Measurements from ENCODE around the gene IGFL2.
"Not testable (repeated sequence)": the region's sequence is repeated elsewhere in the genome, so short reads cannot be mapped to it uniquely, and the experiment has no call there.

The IGFL2 gene

GRCh38 chr19:46186101-46186716 is 38.2 kb downstream of the IGFL2 start:
- no peak for DNase-seq (ENCODE audit: low spot score in 2 of 2)
- no peaks in the 10 kb centered on the region for H3K36me3 ChIP-seq (replicated peaks)
- H3K4me1 ChIP-seq: no peaks in the 10 kb centered on the region
- peaks cover 28% of the 10 kb centered on the region for H3K27me3 ChIP-seq (ENCODE audit: low read depth)
- no peak overlapping the region for H3K4me3 ChIP-seq
- no peaks in the 10 kb centered on the region for H3K9me3 ChIP-seq
- in situ Hi-C loops (cut with MboI; ENCODE audit: low sequenced_read_pairs): loop anchor here (10.0 kb wide), 1 partner anchor 101 kb away; no protein-coding TSS in a partner anchor

GRCh38 chr19:46186717-46187101 is 38.7 kb downstream of the IGFL2 start:
- DNase-seq (ENCODE audit: low spot score in 2 of 2): no peak
- no peaks in the 10 kb centered on the region for H3K4me1 ChIP-seq
- no peaks in the 10 kb centered on the region for H3K36me3 ChIP-seq (replicated peaks)
- H3K4me3 ChIP-seq: no peak overlapping the region
- in situ Hi-C loops (cut with MboI; ENCODE audit: low sequenced_read_pairs): loop anchor here (10.0 kb wide), 1 partner anchor 102 kb away; no protein-coding TSS in a partner anchor
- H3K27me3 ChIP-seq (ENCODE audit: low read depth): peaks cover 24% of the 10 kb centered on the region
- H3K9me3 ChIP-seq: no peaks in the 10 kb centered on the region

- H3K9me3 ChIP-seq: no peaks in the 10 kb centered on the region
- in situ Hi-C loops (cut with MboI; ENCODE audit: low sequenced_read_pairs): loop anchor here (10.0 kb wide), 1 partner anchor 105 kb away; no protein-coding TSS in a partner anchor
- H3K4me3 ChIP-seq: no peak overlapping the region
- no peaks in the 10 kb centered on the region for H3K4me1 ChIP-seq
- H3K36me3 ChIP-seq (replicated peaks): no peaks in the 10 kb centered on the region
- no peak for DNase-seq (ENCODE audit: low spot score in 2 of 2)
- H3K27me3 ChIP-seq (ENCODE audit: low read depth): peaks cover 22% of the 10 kb centered on the region
Observed at GRCh38 chr19:46189971-46190888, 42.2 kb downstream of the IGFL2 start.

- in situ Hi-C loops (cut with MboI; ENCODE audit: low sequenced_read_pairs): no loop called here
- DNase-seq (ENCODE audit: low spot score in 2 of 2): no peak
- H3K36me3 ChIP-seq (replicated peaks): no peaks in the 10 kb centered on the region
- no peaks in the 10 kb centered on the region for H3K4me1 ChIP-seq
- H3K27me3 ChIP-seq (ENCODE audit: low read depth): peaks cover 15% of the 10 kb centered on the region
- no peaks in the 10 kb centered on the region for H3K9me3 ChIP-seq
- no peak overlapping the region for H3K4me3 ChIP-seq
Observed at GRCh38 chr19:46191356-46191755, 43.3 kb downstream of the IGFL2 start.

- H3K9me3 ChIP-seq: no peaks in the 10 kb centered on the region
- no peak for DNase-seq (ENCODE audit: low spot score in 2 of 2)
- in situ Hi-C loops (cut with MboI; ENCODE audit: low sequenced_read_pairs): no loop called here
- no peaks in the 10 kb centered on the region for H3K36me3 ChIP-seq (replicated peaks)
- no peaks in the 10 kb centered on the region for H3K4me1 ChIP-seq
- H3K4me3 ChIP-seq: no peak overlapping the region
- H3K27me3 ChIP-seq (ENCODE audit: low read depth): peaks cover 11% of the 10 kb centered on the region
Observed at GRCh38 chr19:46191972-46192371, 43.9 kb downstream of the IGFL2 start.

GRCh38 chr19:46192626-46192991 is 44.6 kb downstream of the IGFL2 start:
- H3K9me3 ChIP-seq; in situ Hi-C loops (cut with MboI; ENCODE audit: low sequenced_read_pairs); DNase-seq (ENCODE audit: low spot score in 2 of 2); H3K4me3 ChIP-seq; H3K36me3 ChIP-seq (replicated peaks); H3K4me1 ChIP-seq: not testable (repeated sequence)
- peaks cover 11% of the 10 kb centered on the region for H3K27me3 ChIP-seq (ENCODE audit: low read depth)

- Histone ChIP-seq H3K4me3 (no peak overlapping the region), H3K9me3 (no peaks in the 10 kb centered on the region), H3K27me3 (ENCODE audit: low read depth) (peaks cover 11% of the 10 kb centered on the region), H3K4me1 (no peaks in the 10 kb centered on the region), H3K36me3 (replicated peaks) (no peaks in the 10 kb centered on the region)
- peak in 1 of 2 experiments; percentile 16 for DNase-seq (ENCODE audit: low spot score in 2 of 2)
- in situ Hi-C loops (cut with MboI; ENCODE audit: low sequenced_read_pairs): no loop called here
Observed at GRCh38 chr19:46192992-46193650, 45.1 kb downstream of the IGFL2 start.

- peaks cover 11% of the 10 kb centered on the region for H3K27me3 ChIP-seq (ENCODE audit: low read depth)
- in situ Hi-C loops (cut with MboI; ENCODE audit: low sequenced_read_pairs): no loop called here
Observed at GRCh38 chr19:46193678-46194077, 45.6 kb downstream of the IGFL2 start.

GRCh38 chr19:46195104-46195503 is 47.1 kb downstream of the IGFL2 start:
- no peaks in the 10 kb centered on the region for H3K9me3 ChIP-seq
- in situ Hi-C loops (cut with MboI; ENCODE audit: low sequenced_read_pairs): no loop called here
- DNase-seq (ENCODE audit: low spot score in 2 of 2): no peak
- no peak overlapping the region for H3K4me3 ChIP-seq
- H3K36me3 ChIP-seq (replicated peaks): no peaks in the 10 kb centered on the region
- H3K4me1 ChIP-seq: no peaks in the 10 kb centered on the region
- H3K27me3 ChIP-seq (ENCODE audit: low read depth): peaks cover 8% of the 10 kb centered on the region

More at GRCh38 chr19:46193678-46194077, 45.6 kb downstream of the IGFL2 start:
- H3K9me3 ChIP-seq: no peaks in the 10 kb centered on the region
- H3K4me1 ChIP-seq: no peaks in the 10 kb centered on the region
- H3K36me3 ChIP-seq (replicated peaks): no peaks in the 10 kb centered on the region
- DNase-seq (ENCODE audit: low spot score in 2 of 2): no peak
- H3K4me3 ChIP-seq: no peak overlapping the region

GRCh38 chr19:46195919-46196318 is 47.9 kb downstream of the IGFL2 start:
- H3K4me3 ChIP-seq; H3K27me3 ChIP-seq (ENCODE audit: low read depth); H3K9me3 ChIP-seq; H3K36me3 ChIP-seq (replicated peaks); H3K4me1 ChIP-seq; DNase-seq (ENCODE audit: low spot score in 2 of 2); in situ Hi-C loops (cut with MboI; ENCODE audit: low sequenced_read_pairs): not testable (repeated sequence)

GRCh38 chr19:46196410-46197124 is 48.5 kb downstream of the IGFL2 start:
- Histone ChIP-seq H3K4me1 (no peaks in the 10 kb centered on the region), H3K9me3 (no peaks in the 10 kb centered on the region), H3K27me3 (ENCODE audit: low read depth) (peaks cover 9% of the 10 kb centered on the region), H3K4me3 (no peak overlapping the region), H3K36me3 (replicated peaks) (no peaks in the 10 kb centered on the region)
- in situ Hi-C loops (cut with MboI; ENCODE audit: low sequenced_read_pairs): no loop called here
- DNase-seq (ENCODE audit: low spot score in 2 of 2): no peak

- peaks cover 12% of the 10 kb centered on the region for H3K27me3 ChIP-seq (ENCODE audit: low read depth)
- no peak for DNase-seq (ENCODE audit: low spot score in 2 of 2)
- H3K4me3 ChIP-seq: no peak overlapping the region
- no peaks in the 10 kb centered on the region for H3K4me1 ChIP-seq
- H3K36me3 ChIP-seq (replicated peaks): no peaks in the 10 kb centered on the region
- no peaks in the 10 kb centered on the region for H3K9me3 ChIP-seq
- in situ Hi-C loops (cut with MboI; ENCODE audit: low sequenced_read_pairs): no loop called here
Observed at GRCh38 chr19:46197314-46198070, 49.5 kb downstream of the IGFL2 start.

GRCh38 chr19:46198756-46199155 is 50.7 kb downstream of the IGFL2 start:
- no peaks in the 10 kb centered on the region for H3K4me1 ChIP-seq
- H3K36me3 ChIP-seq (replicated peaks): no peaks in the 10 kb centered on the region
- H3K4me3 ChIP-seq: no peak overlapping the region
- DNase-seq (ENCODE audit: low spot score in 2 of 2): no peak
- in situ Hi-C loops (cut with MboI; ENCODE audit: low sequenced_read_pairs): no loop called here
- H3K27me3 ChIP-seq (ENCODE audit: low read depth): peaks cover 6% of the 10 kb centered on the region; the same call in 1 of the 2 replicates
- H3K9me3 ChIP-seq: no peaks in the 10 kb centered on the region

Measured in HAP-1 (cell line).